ENCODE results near the gene COQ7.
A peak's percentile ranks its signal among the peaks of the same experiment; 100 is the strongest.

GRCh38 chr16:19118938-19119431 lies 51.6 kb downstream of the COQ7 start:
- TF ChIP-seq POLR2AphosphoS5 (IDR thresholded peaks at IDR 0.05; ENCODE audit: low read depth, low read length): no peak
- TF ChIP-seq SIN3A (IDR thresholded peaks at IDR 0.05; ENCODE audit: borderline replicate concordance, low read depth, low read length): no peak
- TF ChIP-seq, protein P1, sequence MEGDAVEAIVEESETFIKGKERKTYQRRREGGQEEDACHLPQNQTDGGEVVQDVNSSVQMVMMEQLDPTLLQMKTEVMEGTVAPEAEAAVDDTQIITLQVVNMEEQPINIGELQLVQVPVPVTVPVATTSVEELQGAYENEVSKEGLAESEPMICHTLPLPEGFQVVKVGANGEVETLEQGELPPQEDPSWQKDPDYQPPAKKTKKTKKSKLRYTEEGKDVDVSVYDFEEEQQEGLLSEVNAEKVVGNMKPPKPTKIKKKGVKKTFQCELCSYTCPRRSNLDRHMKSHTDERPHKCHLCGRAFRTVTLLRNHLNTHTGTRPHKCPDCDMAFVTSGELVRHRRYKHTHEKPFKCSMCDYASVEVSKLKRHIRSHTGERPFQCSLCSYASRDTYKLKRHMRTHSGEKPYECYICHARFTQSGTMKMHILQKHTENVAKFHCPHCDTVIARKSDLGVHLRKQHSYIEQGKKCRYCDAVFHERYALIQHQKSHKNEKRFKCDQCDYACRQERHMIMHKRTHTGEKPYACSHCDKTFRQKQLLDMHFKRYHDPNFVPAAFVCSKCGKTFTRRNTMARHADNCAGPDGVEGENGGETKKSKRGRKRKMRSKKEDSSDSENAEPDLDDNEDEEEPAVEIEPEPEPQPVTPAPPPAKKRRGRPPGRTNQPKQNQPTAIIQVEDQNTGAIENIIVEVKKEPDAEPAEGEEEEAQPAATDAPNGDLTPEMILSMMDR (IDR thresholded peaks at IDR 0.05): no peak
- no peak for TF ChIP-seq CHD2 (IDR thresholded peaks at IDR 0.05; ENCODE audit: low read length, partially characterized antibody)
- TF ChIP-seq, protein P2, sequence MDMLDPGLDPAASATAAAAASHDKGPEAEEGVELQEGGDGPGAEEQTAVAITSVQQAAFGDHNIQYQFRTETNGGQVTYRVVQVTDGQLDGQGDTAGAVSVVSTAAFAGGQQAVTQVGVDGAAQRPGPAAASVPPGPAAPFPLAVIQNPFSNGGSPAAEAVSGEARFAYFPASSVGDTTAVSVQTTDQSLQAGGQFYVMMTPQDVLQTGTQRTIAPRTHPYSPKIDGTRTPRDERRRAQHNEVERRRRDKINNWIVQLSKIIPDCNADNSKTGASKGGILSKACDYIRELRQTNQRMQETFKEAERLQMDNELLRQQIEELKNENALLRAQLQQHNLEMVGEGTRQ (IDR thresholded peaks at IDR 0.05; ENCODE audit: borderline replicate concordance, low read depth, low read length): no peak
- TF ChIP-seq GABPA (IDR thresholded peaks at IDR 0.05; ENCODE audit: low read depth): no peak
- TF ChIP-seq NFIC (IDR thresholded peaks at IDR 0.05; ENCODE audit: borderline replicate concordance): no peak
- TF ChIP-seq ELF1 (IDR thresholded peaks at IDR 0.05): 0 out of 2 replicates have a peak, but pooled peaks have one; percentile 25
- TF ChIP-seq RCOR1 (IDR thresholded peaks at IDR 0.05; ENCODE audit: low read length): no peak
- no peak for TF ChIP-seq EZH2phosphoT487 (IDR thresholded peaks at IDR 0.05; ENCODE audit: borderline replicate concordance, low read depth)
- no peak for TF ChIP-seq SMC3 (IDR thresholded peaks at IDR 0.05; ENCODE audit: low read depth, low read length)
- TF ChIP-seq USF1 (IDR thresholded peaks at IDR 0.05; ENCODE audit: borderline replicate concordance, low read depth): no peak
- TF ChIP-seq, protein P3, sequence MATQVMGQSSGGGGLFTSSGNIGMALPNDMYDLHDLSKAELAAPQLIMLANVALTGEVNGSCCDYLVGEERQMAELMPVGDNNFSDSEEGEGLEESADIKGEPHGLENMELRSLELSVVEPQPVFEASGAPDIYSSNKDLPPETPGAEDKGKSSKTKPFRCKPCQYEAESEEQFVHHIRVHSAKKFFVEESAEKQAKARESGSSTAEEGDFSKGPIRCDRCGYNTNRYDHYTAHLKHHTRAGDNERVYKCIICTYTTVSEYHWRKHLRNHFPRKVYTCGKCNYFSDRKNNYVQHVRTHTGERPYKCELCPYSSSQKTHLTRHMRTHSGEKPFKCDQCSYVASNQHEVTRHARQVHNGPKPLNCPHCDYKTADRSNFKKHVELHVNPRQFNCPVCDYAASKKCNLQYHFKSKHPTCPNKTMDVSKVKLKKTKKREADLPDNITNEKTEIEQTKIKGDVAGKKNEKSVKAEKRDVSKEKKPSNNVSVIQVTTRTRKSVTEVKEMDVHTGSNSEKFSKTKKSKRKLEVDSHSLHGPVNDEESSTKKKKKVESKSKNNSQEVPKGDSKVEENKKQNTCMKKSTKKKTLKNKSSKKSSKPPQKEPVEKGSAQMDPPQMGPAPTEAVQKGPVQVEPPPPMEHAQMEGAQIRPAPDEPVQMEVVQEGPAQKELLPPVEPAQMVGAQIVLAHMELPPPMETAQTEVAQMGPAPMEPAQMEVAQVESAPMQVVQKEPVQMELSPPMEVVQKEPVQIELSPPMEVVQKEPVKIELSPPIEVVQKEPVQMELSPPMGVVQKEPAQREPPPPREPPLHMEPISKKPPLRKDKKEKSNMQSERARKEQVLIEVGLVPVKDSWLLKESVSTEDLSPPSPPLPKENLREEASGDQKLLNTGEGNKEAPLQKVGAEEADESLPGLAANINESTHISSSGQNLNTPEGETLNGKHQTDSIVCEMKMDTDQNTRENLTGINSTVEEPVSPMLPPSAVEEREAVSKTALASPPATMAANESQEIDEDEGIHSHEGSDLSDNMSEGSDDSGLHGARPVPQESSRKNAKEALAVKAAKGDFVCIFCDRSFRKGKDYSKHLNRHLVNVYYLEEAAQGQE (IDR thresholded peaks at IDR 0.05; ENCODE audit: low read depth, low read length): no peak
- no peak for TF ChIP-seq EP300 (IDR thresholded peaks at IDR 0.05; ENCODE audit: borderline replicate concordance in 1 of 2, low read depth in 1 of 2, low read length in 1 of 2)

Data from SK-N-SH (cell line).